Endothelial cell of hepatic sinusoid (primary cell): Measurements from ENCODE around the gene LAG3.

Experiments
- in situ Hi-C: cut with HindIII; loops from 2 replicates; pipeline ENCODE4 v1.10.0; 2017; ENCODE audit warnings: low sequenced_read_pairs

The LAG3 gene

GRCh38 chr12:6821591-6822425, 49.5 kb downstream of the LAG3 start, which contains the start of gene GPR162:
Gene GPR162 (plus strand): TSS chr12:6821821. CDS start chr12:6823899, 2,078 bp downstream.
- in situ Hi-C loops = no loop called here

GRCh38 chr12:6822426-6823135, 50.3 kb downstream of the LAG3 start:
- in situ Hi-C loops = no loop called here

GRCh38 chr12:6823182-6824084, 51.1 kb downstream of the LAG3 start:
- in situ Hi-C loops = no loop called here

GRCh38 chr12:6824085-6824775, 51.9 kb downstream of the LAG3 start:
- in situ Hi-C loops = no loop called here

- in situ Hi-C loops = no loop called here
These were observed 52.6 kb downstream of the LAG3 start for GRCh38 chr12:6824901-6825381.

GRCh38 chr12:6825398-6826124, 53.2 kb downstream of the LAG3 start:
- in situ Hi-C loops = no loop called here

- in situ Hi-C loops = no loop called here
These were observed 53.9 kb downstream of the LAG3 start for GRCh38 chr12:6826125-6826733.

GRCh38 chr12:6826734-6827436, 54.6 kb downstream of the LAG3 start:
- in situ Hi-C loops = no loop called here

GRCh38 chr12:6827437-6827911, 55.2 kb downstream of the LAG3 start:
- in situ Hi-C loops = no loop called here
